GM18909 (cell line): Measurements from ENCODE around the gene GAL3ST2.

Experiments
- ATAC-seq: cut with Tn5 transposase; IDR thresholded peaks from one replicate; pipeline ENCODE4 v1.9.1; 2021; ENCODE audit warnings: mild to moderate bottlenecking; ENCODE audit not compliant: unreplicated experiment, poor library complexity

GAL3ST2 gene

GRCh38 chr2:241836292-241836691 lies 59.7 kb downstream of the GAL3ST2 start:
- no peak for ATAC-seq

GRCh38 chr2:241837197-241837965 lies 60.8 kb downstream of the GAL3ST2 start:
- ATAC-seq, result no peak

- no peak for ATAC-seq
Measured at GRCh38 chr2:241841181-241842066, 64.8 kb downstream of the GAL3ST2 start.

- ATAC-seq, result no peak
Measured at GRCh38 chr2:241842067-241842415, 65.4 kb downstream of the GAL3ST2 start.

GRCh38 chr2:241842620-241843211 lies 66.1 kb downstream of the GAL3ST2 start:
- peak; percentile 57 for ATAC-seq

- no peak for ATAC-seq
Measured at GRCh38 chr2:241843321-241844065, 66.9 kb downstream of the GAL3ST2 start.

- peak; percentile 72 for ATAC-seq
Measured at GRCh38 chr2:241844066-241844728, 67.6 kb downstream of the GAL3ST2 start.

GRCh38 chr2:241844831-241845578 lies 68.4 kb downstream of the GAL3ST2 start:
- ATAC-seq, result no peak

GRCh38 chr2:241846406-241846805 lies 69.8 kb downstream of the GAL3ST2 start:
- no peak for ATAC-seq

GRCh38 chr2:241848761-241849615 lies 72.4 kb downstream of the GAL3ST2 start:
- ATAC-seq, result no peak

GRCh38 chr2:241849616-241850543 lies 73.3 kb downstream of the GAL3ST2 start:
- ATAC-seq, result no peak

GRCh38 chr2:241850544-241851324 lies 74.1 kb downstream of the GAL3ST2 start:
- no peak for ATAC-seq

- no peak for ATAC-seq
Measured at GRCh38 chr2:241851325-241852115, 74.9 kb downstream of the GAL3ST2 start.

GRCh38 chr2:241852116-241852980 lies 75.7 kb downstream of the GAL3ST2 start:
- ATAC-seq, result no peak
